Mucosa of gallbladder (tissue), 1 donor: ENCODE results near the gene ENGASE. TPM values are rescaled to one million over a fixed set of nuclear protein-coding genes. Genes with fewer than 3 reads are reported as not detected.

Source experiments
- DNase-seq: peaks from one replicate; pipeline ENCODE4 v3.0.0-alpha.2; 2020; ENCODE audit warnings: low spot score
- total RNA-seq: library from RNA; stranded (reverse); gene quantifications from one replicate; pipeline ENCODE4 v1.2.1, GENCODE V29; 2021
- donor health status: DM: no; HTN: no; CAD: no.

Gene ENGASE
- total RNA-seq, 1 donor from 2014 or later: 74.8 TPM

GRCh38 chr17:79135628-79136405 is 61.2 kb downstream of the ENGASE start:
- no peak for DNase-seq

Other genes starting within 250 kb of the ENGASE start
- gene USP36, start 234.0 kb upstream of the ENGASE start, total RNA-seq: 41.8 TPM
- gene CEP295NL, start 171.6 kb upstream of the ENGASE start, total RNA-seq: 5.2 TPM
- 377 TPM for gene TIMP2, start 149.4 kb upstream of the ENGASE start, total RNA-seq
- 761 TPM for gene LGALS3BP, start 94.9 kb upstream of the ENGASE start, total RNA-seq
- 132 TPM for gene CANT1, start 65.1 kb upstream of the ENGASE start, total RNA-seq
- gene C1QTNF1, start 50.7 kb upstream of the ENGASE start, total RNA-seq: 45.3 TPM